GM12878 (cell line): ENCODE data around the gene PLP2. TPM values are rescaled to one million over a fixed set of nuclear protein-coding genes. Genes with fewer than 3 reads are reported as not detected.

Experiments used
- ATAC-seq: fragments of 200-7000 bp; cut with Tn5 transposase; 3 replicates; pipeline ENCODE4 v1.9.1; 2020; ENCODE audit warnings: mild to moderate bottlenecking, moderate library complexity
- BruUV-seq: library from RNA; stranded (reverse); fragments of 400-500 nt; replicated peaks from 2 replicates; lab custom pipeline; 2021; lab: Mats Ljungman, UMichigan
- CTCF ChIA-PET: fragments of 300-600 bp; sonication (Branson Sonifier 250); formaldehyde crosslinking; extraction: SDS; loops from one replicate; lab custom pipeline; 2021; ENCODE audit warnings: inconsistent platforms; lab: Yijun Ruan, JAX
- POLR2A ChIA-PET: fragments of 350-600 bp; formaldehyde crosslinking; extraction: SDS; loops from one replicate; lab custom pipeline; 2021; ENCODE audit warnings: inconsistent platforms; lab: Charles Lee
- RAD21 ChIA-PET: fragments of 300-600 bp; sonication (Branson Sonifier 250); formaldehyde crosslinking; loops from one replicate; lab custom pipeline; 2023; ENCODE audit warnings: antibody characterized with exemption; ENCODE audit not compliant: unreplicated experiment; lab: Charles Lee
- SMC1A ChIA-PET: fragments of 300-600 bp; sonication (Branson Sonifier 250); formaldehyde crosslinking; loops from one replicate; lab custom pipeline; 2023; ENCODE audit not compliant: unreplicated experiment, uncharacterized antibody; lab: Charles Lee
- DNase-seq: peaks from one replicate; pipeline ENCODE4 v3.0.0-alpha.2; 2011; ENCODE audit warnings: low read depth, low spot score
- FAIRE-seq: peaks from 3 replicates; lab custom pipeline; 2011; peaks lifted over from hg19 to GRCh38; lab: Jason Lieb, UNC
- H2AFZ ChIP-seq: 2 replicates; pipeline ENCODE4 v1.6.0; 2011; ENCODE audit warnings: low read depth, low read length, control low read depth; ENCODE audit not compliant: control insufficient read depth
- H3K27ac ChIP-seq: 2 replicates; pipeline ENCODE4 v1.5.1; 2011; ENCODE audit warnings: control low read depth; ENCODE audit not compliant: control insufficient read depth, insufficient read depth
- H3K27me3 ChIP-seq, 2 experiments: replicated peaks in 1 of 2; 2 replicates each; pipeline versions ENCODE4 v1.6.0 to v1.6.1; 2011; ENCODE audit warnings: low read length in 1 of 2; ENCODE audit not compliant: control insufficient read depth in 2 of 2, insufficient read depth in 2 of 2
- H3K36me3 ChIP-seq, 2 experiments: 2 replicates each; pipeline ENCODE4 v1.5.1; 2011; ENCODE audit warnings: low read length in 1 of 2; ENCODE audit not compliant: control insufficient read depth in 2 of 2, insufficient read depth in 2 of 2
- H3K4me1 ChIP-seq: 2 replicates; pipeline ENCODE4 v1.6.1; 2011; ENCODE audit warnings: mild to moderate bottlenecking, low read length, moderate library complexity, mixed read lengths; ENCODE audit not compliant: control insufficient read depth, insufficient read depth
- H3K4me2 ChIP-seq: 2 replicates; pipeline ENCODE4 v1.6.0; 2011; ENCODE audit warnings: control low read depth; ENCODE audit not compliant: control insufficient read depth, insufficient read depth
- H3K4me3 ChIP-seq: fragments of 200-600 bp; sonication (generic); 2 replicates; pipeline ENCODE4 v1.5.1; 2016
- H3K79me2 ChIP-seq: 2 replicates; pipeline ENCODE4 v1.6.0; 2011; ENCODE audit warnings: low read length; ENCODE audit not compliant: control insufficient read depth, insufficient read depth
- H3K9ac ChIP-seq: 2 replicates; pipeline ENCODE4 v1.8.0; 2011; ENCODE audit warnings: low read length, control low read depth, mixed read lengths; ENCODE audit not compliant: control insufficient read depth, insufficient read depth
- H3K9me3 ChIP-seq: replicated peaks from 3 replicates; pipeline ENCODE4 v1.5.1; 2011; ENCODE audit warnings: mild to moderate bottlenecking, low read length; ENCODE audit not compliant: control insufficient read depth, insufficient read depth
- H4K20me1 ChIP-seq: 2 replicates; pipeline ENCODE4 v1.6.0; 2011; ENCODE audit not compliant: control insufficient read depth, insufficient read depth
- BACH1 ChIP-seq: fragments of 450-650 bp; IDR thresholded peaks from 2 replicates; pipeline ENCODE4 v1.6.1; 2017; ENCODE audit warnings: mild to moderate bottlenecking, borderline replicate concordance
- BCL3 ChIP-seq: IDR thresholded peaks from 2 replicates; pipeline ENCODE4 v1.6.1; 2011; ENCODE audit warnings: borderline replicate concordance, low read depth, mild to moderate bottlenecking, moderate library complexity, low read length; ENCODE audit not compliant: insufficient read depth, poor library complexity, severe bottlenecking
- CBX3 ChIP-seq: fragments of 200-600 bp; sonication (generic); IDR thresholded peaks from 2 replicates; pipeline ENCODE4 v1.6.1; 2016; ENCODE audit warnings: low read depth, borderline replicate concordance
- CREM ChIP-seq: IDR thresholded peaks from 2 replicates; pipeline ENCODE4 v1.6.1; 2014; ENCODE audit warnings: antibody characterized with exemption, low read depth
- EGR1 ChIP-seq, 2 experiments: IDR thresholded peaks; 1 replicate in 1 of 2; 2 replicates in 1 of 2; pipeline ENCODE4 v1.6.1; 2011 to 2012; ENCODE audit warnings: low read depth in 2 of 2, low read length in 2 of 2, borderline replicate concordance in 1 of 2, mild to moderate bottlenecking in 1 of 2, moderate library complexity in 1 of 2
- ETV6 ChIP-seq, 2 experiments: fragments of 450-650 bp in 1 of 2; IDR thresholded peaks in 1 of 2; conservative IDR thresholded peaks in 1 of 2; 2 replicates each; pipeline ENCODE4 v1.6.1; 2014; ENCODE audit warnings: antibody characterized with exemption in 1 of 2, borderline replicate concordance in 1 of 2, low read depth in 1 of 2, mild to moderate bottlenecking in 1 of 2, moderate library complexity in 1 of 2
- FOXK2 ChIP-seq: fragments of 450-650 bp; IDR thresholded peaks from 2 replicates; pipeline ENCODE4 v1.6.1; 2017; ENCODE audit warnings: mild to moderate bottlenecking, moderate library complexity
- HDAC6 ChIP-seq: fragments of 200-600 bp; sonication (generic); IDR thresholded peaks from one replicate; pipeline ENCODE4 v1.8.0; 2017; ENCODE audit warnings: antibody characterized with exemption; ENCODE audit not compliant: unreplicated experiment
- IRF4 ChIP-seq: IDR thresholded peaks from 2 replicates; pipeline ENCODE4 v1.6.1; 2011; ENCODE audit warnings: low read depth, low read length
- MXI1 ChIP-seq: fragments of 150-350 bp; IDR thresholded peaks from 2 replicates; pipeline ENCODE4 v1.6.1; 2011; ENCODE audit warnings: low read depth, mild to moderate bottlenecking, inconsistent platforms, low read length, improper control_type of control experiment
- REST ChIP-seq: IDR thresholded peaks from 2 replicates; pipeline ENCODE4 v1.6.1; 2012; ENCODE audit warnings: mild to moderate bottlenecking, low read depth, low read length
- RUNX3 ChIP-seq: IDR thresholded peaks from 2 replicates; pipeline ENCODE4 v1.6.1; 2012; ENCODE audit warnings: low read length, inconsistent platforms
- TBL1XR1 ChIP-seq: IDR thresholded peaks from 2 replicates; pipeline ENCODE4 v1.6.1; 2012; ENCODE audit warnings: low read depth, low read length, improper control_type of control experiment
- TCF12 ChIP-seq: IDR thresholded peaks from 2 replicates; pipeline ENCODE4 v1.6.1; 2011; ENCODE audit warnings: low read depth, mild to moderate bottlenecking, low read length
- TCF3 ChIP-seq: IDR thresholded peaks from 2 replicates; pipeline ENCODE4 v1.6.1; 2012; ENCODE audit warnings: low read depth, mild to moderate bottlenecking, low read length, borderline replicate concordance; ENCODE audit not compliant: insufficient read depth
- USF1 ChIP-seq: IDR thresholded peaks from 2 replicates; pipeline ENCODE4 v1.6.1; 2011; ENCODE audit warnings: borderline replicate concordance, low read depth, mild to moderate bottlenecking, moderate library complexity, mixed read lengths, low read length; ENCODE audit not compliant: insufficient read depth; ENCODE audit errors: extremely low read length
- ZNF217 ChIP-seq: fragments of 450-650 bp; IDR thresholded peaks from 2 replicates; pipeline ENCODE4 v1.6.1; 2017; ENCODE audit warnings: antibody characterized with exemption, mild to moderate bottlenecking
- WGBS: methylation state at CpG from one replicate; pipeline ENCODE4 v1.1.6; 2016; ENCODE audit warnings: low lambda C conversion rate; ENCODE audit not compliant: insufficient replicate concordance, insufficient coverage; ENCODE audit errors: missing lambda C conversion rate; 5-methylcytosine and 5-hydroxymethylcytosine counted together
- in situ Hi-C: fragments of 300-500 bp; cut with MboI; formaldehyde crosslinking; loops from 9 replicates; pipeline ENCODE4 v1.14.3; 2018; ENCODE audit warnings: mixed read lengths
- intact Hi-C: fragments of 100-400 bp; cut with micrococcal nuclease; formaldehyde crosslinking; loops from one replicate; pipeline ENCODE4 v1.14.2; 2022; ENCODE audit not compliant: unreplicated experiment
- polyA plus RNA-seq, 11 experiments: library from polyadenylated mRNA; depleted of rRNA in 4 of 11; unstranded in 6 of 11; stranded (reverse) in 5 of 11; fragments of >200 nt; fragmentation: Nextera tagmentation in 4 of 11; fragmentation: Illumina TruSeq in 1 of 11; extraction: Ambion mirVana in 4 of 11; extraction: Trizol in 1 of 11; gene quantifications; 1 replicate in 1 of 11; 2 replicates in 10 of 11; pipeline versions ENCODE4 v1.2.1 to v1.2.3, GENCODE V29; 2011 to 2016; ENCODE audit warnings: inconsistent platforms in 2 of 11, missing spikeins in 2 of 11, low read depth in 1 of 11
- total RNA-seq, 4 experiments: library from RNA; depleted of rRNA in 3 of 4; stranded (reverse); fragments of >200 nt in 3 of 4; fragmentation: Illumina TruSeq in 1 of 4; extraction: Trizol in 1 of 4; gene quantifications; 2 replicates each; pipeline versions ENCODE4 v1.2.1 to v1.2.3, GENCODE V29; 2013 to 2021

PLP2 gene
- total and polyA plus RNA-seq, 10 of the 15 experiments (the other 5 are each of a cell fraction or from before 2014, with no cell fraction given) = 56.6 to 177 (median 99.3) TPM

- intact Hi-C loops = no loop called here
- SMC1A ChIA-PET = no interaction called here
- no peaks in the 10 kb centered on the region for H4K20me1 ChIP-seq
- H3K79me2 ChIP-seq = no peaks in the 10 kb centered on the region
- H3K4me3 ChIP-seq = no peak overlapping the region
- DNase-seq = no peak
- no peak for FAIRE-seq
- POLR2A ChIA-PET = no interaction called here
- no peak overlapping the region for H3K27ac ChIP-seq
- RAD21 ChIA-PET = no interaction called here
- TF ChIP-seq USF1 (no peak), HDAC6 (no peak), CREM (no peak), TCF12 (no peak), EGR1 (IDR thresholded peaks at IDR 0.05; ENCODE audit: borderline replicate concordance in 1 of 2, low read depth in 2 of 2, low read length in 2 of 2) (no peak), BCL3 (no peak), ZNF217 (no peak), CBX3 (no peak), FOXK2 (no peak), RUNX3 (no peak), ETV6 (conservative IDR thresholded peaks at IDR 0.05 in 1 of 2, IDR thresholded peaks at IDR 0.05 in 1 of 2; ENCODE audit: borderline replicate concordance in 1 of 2, low read depth in 1 of 2) (no peak), TCF3 (no peak), BACH1 (no peak), IRF4 (no peak), TBL1XR1 (no peak), REST (no peak), MXI1 (no peak)
- TF ChIP-seq, all 136 proteins: peak for 0
- no peak overlapping the region for H3K4me2 ChIP-seq
- H3K9me3 ChIP-seq = no peaks in the 10 kb centered on the region
- H3K27me3 ChIP-seq = no peaks in the 10 kb centered on the region
- no peak overlapping the region for H2AFZ ChIP-seq
- H3K36me3 ChIP-seq = no peaks in the 10 kb centered on the region
- in situ Hi-C loops = no loop called here
- CTCF ChIA-PET = no interaction called here
- no TSS peak for BruUV-seq
- ATAC-seq = no peak
- 51% methylated on average over 8 of the region's 8 CpGs for WGBS
- no peaks in the 10 kb centered on the region for H3K4me1 ChIP-seq
- no peak overlapping the region for H3K9ac ChIP-seq
Measured at GRCh38 chrX:49147282-49147681, 24.4 kb upstream of the PLP2 start.
